Mucosa of stomach (tissue), 1 donor: ENCODE data around the gene TLE3.

Experiments used
- H3K27me3 ChIP-seq: one replicate; pipeline ENCODE4 v1.7.0; 2013; ENCODE audit warnings: mild to moderate bottlenecking, low read length; ENCODE audit not compliant: control insufficient read depth, insufficient read depth
- H3K36me3 ChIP-seq: one replicate; pipeline ENCODE4 v1.7.0; 2013; ENCODE audit warnings: low read length; ENCODE audit not compliant: control insufficient read depth, insufficient read depth
- H3K4me1 ChIP-seq: one replicate; pipeline ENCODE4 v1.7.0; 2013; ENCODE audit warnings: mild to moderate bottlenecking, low read length; ENCODE audit not compliant: control insufficient read depth, insufficient read depth
- H3K4me3 ChIP-seq: one replicate; pipeline ENCODE4 v1.7.0; 2013; ENCODE audit warnings: low read length
- H3K9ac ChIP-seq: one replicate; pipeline ENCODE4 v1.7.0; 2013; ENCODE audit warnings: mild to moderate bottlenecking, low read length, moderate library complexity
- H3K9me3 ChIP-seq: one replicate; pipeline ENCODE4 v1.7.0; 2013; ENCODE audit warnings: mild to moderate bottlenecking, low read length, moderate library complexity; ENCODE audit not compliant: control insufficient read depth
- donor health status: Pancreatic carcinoma.

The TLE3 gene

DNA sequence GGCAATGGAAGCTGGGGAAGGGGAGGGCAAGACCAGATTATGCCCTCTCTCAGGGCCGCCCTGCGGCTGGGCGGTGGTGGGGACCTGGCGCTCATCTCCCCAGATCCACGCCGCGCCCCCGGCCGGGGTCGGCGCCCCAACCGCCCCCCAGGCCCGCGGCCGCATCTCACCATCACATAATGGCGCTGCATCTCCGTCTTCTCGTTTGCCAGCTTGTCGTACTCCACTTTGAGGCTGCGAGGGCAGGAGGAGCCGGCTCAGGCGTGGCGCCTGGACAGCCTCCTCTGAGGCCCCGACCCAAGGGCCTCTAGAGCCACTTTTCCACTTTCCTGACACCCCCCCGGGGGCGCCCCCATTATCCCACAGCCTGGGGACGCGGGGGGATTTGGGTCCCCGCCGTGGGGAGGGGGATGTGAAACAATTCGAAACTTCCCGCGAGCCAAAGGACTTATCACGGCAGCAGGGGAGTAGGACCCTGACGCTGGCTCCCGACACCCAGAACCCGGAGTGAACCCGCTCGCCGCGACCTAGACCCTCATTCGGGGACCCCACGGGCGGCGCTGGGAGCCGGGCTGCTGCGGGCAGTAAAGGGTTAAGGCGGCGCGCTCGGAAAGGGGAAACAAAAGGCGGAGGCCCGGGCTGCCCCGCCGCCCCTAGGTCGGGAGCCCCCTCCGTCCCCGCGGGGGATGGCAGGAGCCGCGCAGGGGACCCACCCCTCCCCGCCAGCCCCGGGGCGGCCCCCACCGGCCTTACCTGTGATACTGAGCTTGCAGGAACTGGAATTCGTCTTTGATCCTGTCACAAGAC lies 2.1 kb downstream of the TLE3 start:
- Histone ChIP-seq H3K4me3 (peak overlapping the region; percentile 54), H3K27me3 (peaks cover 3% of the 10 kb centered on the region), H3K9ac (peak overlapping the region; percentile 81), H3K36me3 (no peaks in the 10 kb centered on the region), H3K4me1 (peaks cover 59% of the 10 kb centered on the region), H3K9me3 (no peaks in the 10 kb centered on the region)

DNA sequence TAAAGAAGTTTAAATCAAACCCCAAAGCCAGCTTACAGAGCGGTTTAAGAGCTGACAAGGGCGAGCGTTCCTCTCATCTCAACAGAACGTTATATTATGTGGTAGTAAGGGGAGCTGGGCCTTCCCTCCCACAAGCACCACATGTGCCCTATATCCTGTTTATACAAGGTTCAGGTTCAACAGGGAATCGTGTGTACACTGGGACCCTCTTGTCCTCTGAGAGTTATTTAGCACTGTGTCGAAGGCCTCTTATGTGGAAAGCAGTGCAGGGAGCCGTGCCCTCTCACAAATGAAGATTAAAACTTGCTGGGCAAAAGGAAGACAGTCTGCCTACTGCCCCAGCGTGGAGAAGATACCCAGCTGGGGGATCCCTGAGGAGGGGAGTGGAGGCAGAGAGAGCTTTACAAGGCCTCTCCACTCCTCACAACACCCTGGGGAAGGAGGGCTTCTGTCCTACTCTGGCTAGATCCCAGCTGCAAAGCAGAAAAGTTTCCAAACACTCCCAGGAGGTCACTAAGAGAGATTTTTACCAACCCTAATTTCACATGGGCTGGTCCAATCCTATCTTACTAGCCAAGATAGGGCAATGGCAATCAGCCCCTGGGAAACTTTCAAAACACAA lies 2.9 kb downstream of the TLE3 start:
- H3K4me3 ChIP-seq = peak overlapping the region; percentile 37
- H3K4me1 ChIP-seq = peaks cover 62% of the 10 kb centered on the region
- H3K27me3 ChIP-seq = peaks cover 3% of the 10 kb centered on the region
- H3K9ac ChIP-seq = peak overlapping the region; percentile 81
- no peaks in the 10 kb centered on the region for H3K9me3 ChIP-seq
- no peaks in the 10 kb centered on the region for H3K36me3 ChIP-seq

DNA sequence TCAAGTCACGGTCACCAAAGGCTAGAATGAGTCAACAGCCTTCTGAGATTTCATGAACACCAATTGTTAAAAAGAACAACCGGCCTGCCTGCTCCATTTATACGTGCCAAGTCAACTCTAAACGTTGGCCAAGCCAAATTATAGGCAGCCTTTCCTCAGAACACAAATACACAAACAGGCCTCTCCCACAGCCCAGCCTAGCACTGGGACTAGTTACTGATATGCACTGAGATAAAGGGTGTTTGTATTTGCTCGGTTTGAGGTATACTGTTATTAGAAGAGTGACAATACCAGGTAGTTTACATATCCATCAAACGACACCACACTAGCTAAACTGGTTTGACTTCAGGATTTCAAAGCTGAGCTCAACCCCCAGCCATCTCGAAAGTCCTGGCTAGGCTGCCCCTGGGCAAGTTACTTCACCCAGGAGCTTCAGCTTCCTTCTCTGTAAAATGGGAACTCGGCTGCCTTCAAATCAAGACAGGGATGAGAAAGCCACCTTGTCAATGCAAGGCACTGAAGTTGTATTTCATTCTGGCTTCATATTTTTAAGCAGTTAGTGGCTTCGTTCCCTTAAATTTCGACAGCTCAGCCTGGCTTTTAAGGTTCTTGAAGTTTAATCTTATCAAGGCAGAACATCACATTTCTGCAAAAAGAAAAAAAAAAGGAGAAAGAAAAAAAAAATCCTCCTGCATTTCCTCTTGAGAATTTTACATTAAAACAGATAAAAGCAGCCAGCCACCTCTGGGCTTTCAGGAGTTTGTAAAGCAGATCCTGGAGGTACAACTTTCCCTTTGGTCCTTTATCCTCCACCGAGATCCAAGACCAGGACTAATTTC lies 4.0 kb downstream of the TLE3 start:
- Histone ChIP-seq H3K4me3 (no peak overlapping the region), H3K27me3 (peaks cover 3% of the 10 kb centered on the region), H3K4me1 (peaks cover 71% of the 10 kb centered on the region), H3K9me3 (no peaks in the 10 kb centered on the region), H3K36me3 (no peaks in the 10 kb centered on the region), H3K9ac (peak overlapping the region; percentile 24)

DNA sequence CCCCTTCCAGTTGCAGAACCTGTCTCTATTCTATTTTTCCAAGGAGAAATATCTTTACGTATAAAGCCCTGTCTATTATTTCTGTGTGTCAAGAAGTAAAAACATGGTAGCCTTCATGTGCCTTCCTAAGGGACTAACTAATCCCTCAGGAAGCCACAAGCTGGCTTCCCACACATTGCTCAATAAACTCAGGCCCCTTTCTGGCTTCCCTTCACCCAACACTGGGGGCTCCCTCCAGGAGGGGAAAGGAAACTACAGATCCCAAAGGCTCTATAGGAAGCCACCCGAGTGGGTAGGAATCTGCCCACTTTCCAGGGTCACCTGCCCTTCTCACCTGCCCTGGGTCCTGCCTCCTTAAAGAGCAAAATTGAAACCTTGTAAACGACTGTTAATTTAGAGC lies 4.6 kb downstream of the TLE3 start:
- Histone ChIP-seq H3K4me3 (no peak overlapping the region), H3K36me3 (no peaks in the 10 kb centered on the region), H3K9ac (peak overlapping the region; percentile 24), H3K27me3 (peaks cover 3% of the 10 kb centered on the region), H3K4me1 (peaks cover 64% of the 10 kb centered on the region), H3K9me3 (no peaks in the 10 kb centered on the region)

DNA sequence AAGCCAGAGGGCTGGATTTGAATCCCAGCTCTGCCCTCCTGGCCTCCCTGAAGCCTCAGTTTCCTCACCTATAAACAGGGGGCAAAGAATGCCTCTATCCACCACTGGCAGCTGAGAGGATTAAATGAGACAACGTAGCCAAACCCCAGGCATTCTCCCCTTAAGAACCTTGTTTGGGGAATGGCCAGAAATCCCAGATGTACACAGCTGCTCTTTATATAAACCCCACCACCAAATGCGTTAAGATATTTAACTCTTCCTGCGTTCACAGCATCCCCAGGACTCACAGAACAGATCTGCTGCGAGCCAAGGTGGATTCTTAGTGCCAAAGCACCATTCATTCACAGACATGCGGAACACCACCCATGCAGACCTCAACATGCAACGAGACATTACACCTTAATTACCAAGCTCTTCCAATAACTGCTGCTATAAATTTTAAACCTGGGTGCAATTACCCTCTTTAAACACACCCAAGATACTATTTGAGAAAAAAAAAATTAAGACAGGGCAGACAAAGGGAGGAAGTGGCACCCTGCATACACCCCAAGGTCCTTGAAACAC lies 5.2 kb downstream of the TLE3 start:
- no peaks in the 10 kb centered on the region for H3K9me3 ChIP-seq
- H3K4me3 ChIP-seq = no peak overlapping the region
- peaks cover 3% of the 10 kb centered on the region for H3K27me3 ChIP-seq
- H3K9ac ChIP-seq = peak overlapping the region; percentile 30
- H3K4me1 ChIP-seq = peaks cover 64% of the 10 kb centered on the region
- no peaks in the 10 kb centered on the region for H3K36me3 ChIP-seq

DNA sequence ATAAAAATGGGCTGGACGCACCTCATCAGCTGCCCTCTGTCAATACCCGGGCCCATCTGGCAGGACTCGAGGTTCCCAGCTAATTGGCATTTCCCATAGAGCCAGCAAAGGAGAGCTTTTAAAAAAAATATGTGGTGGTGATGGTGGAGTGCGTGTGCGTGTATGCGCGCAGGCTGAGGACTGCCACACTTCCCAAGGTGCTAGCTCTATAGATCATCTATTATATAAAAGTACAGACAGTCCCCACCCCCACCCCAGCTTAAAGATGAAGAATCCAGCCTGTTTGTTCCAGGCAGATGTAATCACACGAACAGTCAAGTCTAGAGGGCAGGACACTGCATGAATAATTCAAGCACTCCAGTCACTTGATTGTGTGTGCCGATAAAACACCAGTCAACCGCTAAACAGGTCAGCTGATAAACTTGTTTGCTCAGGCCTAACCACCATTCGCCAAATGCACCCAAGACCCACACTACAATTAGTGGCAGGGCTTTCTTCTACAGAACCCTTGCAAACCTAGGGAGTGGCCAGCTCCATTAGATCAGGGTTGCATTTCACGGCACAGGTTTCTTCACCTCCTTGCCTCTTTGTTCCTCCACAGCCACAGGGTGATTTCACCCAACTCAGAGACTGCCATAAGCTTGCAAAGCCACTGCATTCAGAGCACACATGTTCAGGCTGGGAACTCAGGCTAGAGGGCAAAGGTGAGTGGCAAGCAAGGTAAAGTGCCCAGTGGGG lies 5.8 kb downstream of the TLE3 start:
- peaks cover 64% of the 10 kb centered on the region for H3K4me1 ChIP-seq
- no peak overlapping the region for H3K4me3 ChIP-seq
- no peaks in the 10 kb centered on the region for H3K36me3 ChIP-seq
- peak overlapping the region; percentile 30 for H3K9ac ChIP-seq
- H3K9me3 ChIP-seq = no peaks in the 10 kb centered on the region
- H3K27me3 ChIP-seq = peaks cover 3% of the 10 kb centered on the region

DNA sequence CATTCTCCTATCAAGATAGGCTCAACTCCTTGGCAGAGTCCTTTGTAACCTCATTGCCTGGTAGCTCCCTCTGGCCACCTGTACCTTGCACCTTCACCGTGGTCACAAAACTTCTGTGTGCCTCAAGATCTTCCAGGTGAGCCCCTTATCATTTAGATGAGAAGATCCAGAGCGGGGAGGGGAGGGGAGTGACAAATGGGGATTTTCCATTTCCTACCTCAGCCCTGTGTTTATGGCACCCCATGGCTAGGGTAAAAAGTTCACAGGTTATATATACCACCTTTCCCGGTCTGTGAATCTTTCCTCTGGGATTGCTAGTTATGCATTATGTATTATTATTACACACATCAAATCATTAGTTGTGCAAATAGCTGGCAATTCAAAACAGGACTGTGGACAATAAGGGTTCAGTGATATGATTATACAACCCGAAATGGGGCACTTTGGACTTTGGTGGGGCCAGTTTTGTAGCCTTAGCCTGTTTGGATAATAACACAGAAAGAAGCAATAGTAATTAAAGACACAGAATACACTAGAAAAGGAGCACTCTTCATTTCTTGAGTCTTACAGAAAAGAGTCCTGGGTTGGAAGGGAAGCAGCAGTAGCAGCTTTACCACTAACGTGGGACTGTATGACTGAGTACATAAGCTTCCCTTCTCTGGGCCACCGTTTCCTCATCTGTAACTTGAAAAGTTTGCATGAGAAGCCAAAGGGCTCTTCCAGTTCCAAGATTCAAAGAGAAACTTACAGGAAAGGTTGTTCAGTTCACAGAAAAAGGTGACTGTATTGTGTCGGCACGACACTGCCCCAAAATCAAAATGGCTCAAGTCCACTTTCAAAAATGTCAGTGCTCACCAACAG lies 7.1 kb downstream of the TLE3 start:
- H3K9me3 ChIP-seq = no peaks in the 10 kb centered on the region
- H3K9ac ChIP-seq = no peak overlapping the region
- H3K4me3 ChIP-seq = no peak overlapping the region
- peaks cover 64% of the 10 kb centered on the region for H3K4me1 ChIP-seq
- no peaks in the 10 kb centered on the region for H3K36me3 ChIP-seq
- H3K27me3 ChIP-seq = peaks cover 3% of the 10 kb centered on the region

DNA sequence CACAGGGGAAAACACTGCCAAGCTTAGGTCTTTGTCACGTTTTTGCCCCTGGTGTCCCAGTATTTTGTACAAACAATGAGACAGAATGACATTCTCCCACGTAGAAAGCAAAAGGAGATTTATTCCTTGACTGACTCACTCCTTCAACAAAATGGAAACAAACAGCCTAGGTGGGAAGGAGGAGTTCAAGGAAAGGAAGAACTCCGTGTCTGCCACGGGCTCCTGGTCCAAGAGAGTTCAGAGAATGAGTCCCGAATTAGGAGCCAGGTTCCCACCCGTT lies 8.1 kb downstream of the TLE3 start:
- Histone ChIP-seq H3K4me1 (peaks cover 56% of the 10 kb centered on the region), H3K36me3 (no peaks in the 10 kb centered on the region), H3K4me3 (no peak overlapping the region), H3K9ac (no peak overlapping the region), H3K27me3 (no peaks in the 10 kb centered on the region), H3K9me3 (no peaks in the 10 kb centered on the region)

DNA sequence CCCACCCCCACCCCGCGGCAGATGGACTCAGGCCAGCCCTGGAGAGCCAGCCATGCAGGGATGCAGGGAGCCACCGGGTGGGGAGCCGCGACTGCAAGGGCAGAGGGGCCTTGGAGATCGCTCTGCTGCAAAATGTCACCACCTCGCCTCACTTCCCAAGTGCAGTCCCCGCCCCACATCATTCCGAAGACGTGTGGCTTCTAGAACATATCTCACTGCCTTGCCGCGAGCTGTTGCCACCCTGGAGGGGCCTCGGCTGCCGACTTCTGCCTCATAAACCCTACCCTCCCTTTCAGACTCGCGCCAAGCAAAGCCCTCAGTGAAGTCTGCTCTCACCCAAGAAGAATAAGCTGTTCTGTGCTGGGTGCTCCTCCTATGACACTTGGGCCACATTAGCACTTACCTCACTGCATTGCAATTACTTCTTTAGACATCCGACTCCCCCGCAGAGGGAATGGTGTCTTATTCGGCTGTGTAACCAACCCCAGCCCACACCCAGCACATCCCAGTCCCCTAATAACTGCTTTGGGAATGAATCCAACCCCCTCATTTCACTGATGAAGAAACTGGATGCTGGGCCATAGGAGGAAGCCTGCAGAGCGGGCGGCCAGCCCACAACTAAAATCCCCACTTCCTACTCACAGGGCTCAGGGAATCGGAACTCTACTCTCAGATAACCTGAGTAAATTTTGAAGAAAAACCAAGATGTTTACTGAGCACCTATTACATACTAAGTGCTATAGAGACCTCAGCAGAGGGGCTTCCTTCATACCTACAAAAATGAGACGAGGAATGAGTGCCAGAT lies 8.6 kb downstream of the TLE3 start:
- no peak overlapping the region for H3K4me3 ChIP-seq
- H3K36me3 ChIP-seq = no peaks in the 10 kb centered on the region
- H3K9ac ChIP-seq = no peak overlapping the region
- H3K9me3 ChIP-seq = no peaks in the 10 kb centered on the region
- H3K4me1 ChIP-seq = peaks cover 52% of the 10 kb centered on the region
- H3K27me3 ChIP-seq = no peaks in the 10 kb centered on the region

DNA sequence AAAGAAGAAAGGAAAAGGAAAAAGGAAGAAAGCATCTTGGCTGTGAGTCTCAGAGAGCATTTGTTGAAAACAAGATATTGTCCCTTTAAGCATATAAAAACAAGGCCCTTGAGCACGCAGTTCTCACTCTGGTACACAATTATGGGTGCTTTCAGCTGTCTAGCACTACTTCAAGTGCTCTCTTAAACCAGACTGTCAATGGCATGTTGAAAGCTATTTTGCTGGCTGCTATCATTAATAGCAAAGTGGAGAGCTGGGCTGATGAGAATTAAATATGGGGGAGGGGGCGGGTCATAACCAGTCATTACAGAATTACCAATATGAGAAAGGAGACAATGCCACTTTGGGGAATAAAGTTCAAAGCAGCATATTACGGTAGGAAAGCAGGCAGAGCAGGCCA lies 9.3 kb downstream of the TLE3 start:
- Histone ChIP-seq H3K4me3 (no peak overlapping the region), H3K4me1 (peaks cover 50% of the 10 kb centered on the region), H3K36me3 (no peaks in the 10 kb centered on the region)

More for the DNA sequence above, 9.3 kb downstream of the TLE3 start:
- H3K9ac ChIP-seq = no peak overlapping the region
- H3K9me3 ChIP-seq = no peaks in the 10 kb centered on the region
- H3K27me3 ChIP-seq = no peaks in the 10 kb centered on the region
